IPS DF 4.7 (cell line): Measurements from ENCODE around the gene TRIM56.
"Not testable (repeated sequence)": the region's sequence is repeated elsewhere in the genome, so short reads cannot be mapped to it uniquely, and the experiment has no call there.

Experiments
- DNase-seq: peaks from one replicate; pipeline ENCODE4 v3.0.0-alpha.2; 2013; ENCODE audit warnings: low spot score; ENCODE audit errors: extremely low read depth

TRIM56 gene

GRCh38 chr7:101088858-101089529, 3.7 kb downstream of the TRIM56 start:
- no peak for DNase-seq

- no peak for DNase-seq
Observed at GRCh38 chr7:101089876-101090275, 4.6 kb downstream of the TRIM56 start.

GRCh38 chr7:101092266-101092905, 7.1 kb downstream of the TRIM56 start:
- DNase-seq, result not testable (repeated sequence)

DNA sequence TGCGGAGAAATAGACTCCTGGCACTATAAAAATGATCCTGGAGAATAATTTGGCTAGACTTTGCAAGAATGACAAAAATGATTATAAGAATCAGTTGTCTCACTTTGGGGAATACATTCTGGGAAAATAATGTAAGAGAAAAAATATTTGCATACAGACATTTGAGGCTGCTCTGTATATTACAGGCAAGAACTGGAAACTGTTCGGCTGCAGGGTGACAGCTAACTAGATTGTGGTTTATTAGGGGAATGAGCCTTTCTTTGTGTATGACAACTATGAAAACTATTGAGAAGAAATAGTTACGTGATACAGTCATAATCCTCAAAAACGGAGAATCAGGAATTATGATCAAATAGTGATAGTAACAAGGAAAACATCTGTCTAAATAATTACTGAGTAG, 8.6 kb downstream of the TRIM56 start:
- DNase-seq, result no peak

DNA sequence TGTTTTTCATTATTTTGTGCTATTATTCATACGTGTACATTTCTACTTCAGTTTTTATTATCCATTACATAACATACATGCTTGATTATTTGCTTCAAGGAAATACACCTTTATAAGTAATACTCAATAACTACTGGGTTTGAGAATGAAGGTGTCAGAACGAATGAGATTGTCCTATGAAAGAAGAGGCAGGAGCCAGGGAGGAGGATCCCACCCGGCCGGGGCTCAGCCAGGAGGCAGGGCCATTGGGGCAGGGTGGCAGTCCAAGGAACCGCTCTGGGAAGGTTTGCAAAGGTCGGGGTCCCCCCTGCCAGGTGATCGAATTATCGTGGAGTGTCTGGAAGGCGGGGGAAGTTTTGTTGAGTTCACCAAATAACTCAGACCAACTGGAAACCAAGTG, 9.1 kb downstream of the TRIM56 start:
- DNase-seq, result no peak

DNA sequence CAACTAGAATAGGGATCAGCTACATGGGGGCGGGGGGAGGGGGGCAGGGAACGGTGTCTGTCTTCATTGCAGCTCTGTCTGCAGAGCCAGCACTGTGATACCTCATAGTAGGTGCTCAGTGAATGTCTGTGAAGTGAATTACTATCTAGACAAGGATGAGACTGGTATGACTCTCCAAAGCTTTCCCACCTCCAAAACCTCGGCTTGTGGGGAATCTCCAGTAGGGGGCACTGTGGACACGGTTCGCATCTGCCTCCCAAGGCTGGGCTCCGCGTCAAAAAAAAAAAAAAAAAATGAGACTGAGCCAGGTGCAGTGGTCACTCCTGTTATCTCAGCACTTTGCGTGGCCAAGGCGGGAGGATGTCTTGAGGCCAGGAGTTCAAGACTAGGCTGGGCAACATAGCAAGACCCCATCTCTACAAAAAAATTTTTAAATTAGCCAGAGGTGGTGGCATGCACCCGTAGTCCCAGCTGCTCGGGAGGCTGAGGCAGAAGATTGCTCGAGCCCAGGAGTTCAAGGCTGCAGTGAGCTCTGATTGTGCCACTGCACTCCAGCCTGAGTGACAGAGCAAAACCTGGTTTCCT, 9.6 kb downstream of the TRIM56 start:
- DNase-seq, result no peak

DNA sequence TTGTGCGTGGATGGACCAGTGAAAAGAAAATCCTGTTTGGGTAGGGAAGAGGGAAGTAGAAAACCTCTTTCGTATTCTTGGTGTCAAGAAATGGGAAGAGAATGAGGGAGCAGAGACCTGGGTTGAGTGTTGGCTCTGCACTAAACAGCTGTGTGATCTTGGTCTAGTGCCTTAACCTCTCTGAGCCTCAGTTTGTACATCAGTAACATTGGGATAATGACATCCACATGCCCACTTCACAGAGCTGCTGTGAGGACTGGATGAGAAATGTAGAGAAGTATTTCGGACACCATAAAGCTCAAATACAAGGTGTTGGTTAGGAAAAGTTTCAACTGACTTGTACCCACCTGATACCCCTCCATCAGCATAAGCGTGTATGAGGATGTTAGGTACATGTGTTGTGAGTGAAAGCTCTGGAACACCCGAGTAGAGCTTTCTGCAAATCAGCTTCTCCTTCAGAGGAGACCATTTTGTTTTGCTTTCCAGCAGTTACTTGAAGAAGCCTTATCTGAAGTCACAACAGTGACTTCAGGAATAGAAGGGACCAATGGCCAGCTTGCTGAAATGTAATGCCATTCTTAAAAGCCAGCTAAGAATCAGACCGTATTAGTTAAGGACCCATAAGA, 11.2 kb downstream of the TRIM56 start:
- no peak for DNase-seq

DNA sequence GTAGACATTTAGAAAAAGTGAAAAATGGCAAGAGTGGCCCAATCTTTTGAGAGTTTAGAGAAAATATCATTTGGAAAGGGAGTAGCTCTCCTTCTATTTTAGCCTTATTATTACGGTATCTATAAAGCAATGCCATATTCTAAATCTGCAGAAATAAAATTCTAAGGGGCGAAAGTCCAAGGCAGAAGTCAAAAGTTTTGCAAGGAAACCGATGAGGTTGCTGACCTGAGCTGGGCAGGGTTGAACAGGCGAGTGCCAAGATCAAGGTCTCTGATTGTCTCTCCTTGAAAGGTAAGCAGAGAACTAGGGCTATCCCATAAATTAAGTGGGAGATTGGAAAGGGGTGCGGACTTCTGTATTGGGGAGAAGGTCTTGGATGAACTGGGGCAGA, 11.7 kb downstream of the TRIM56 start:
- DNase-seq, result no peak

DNA sequence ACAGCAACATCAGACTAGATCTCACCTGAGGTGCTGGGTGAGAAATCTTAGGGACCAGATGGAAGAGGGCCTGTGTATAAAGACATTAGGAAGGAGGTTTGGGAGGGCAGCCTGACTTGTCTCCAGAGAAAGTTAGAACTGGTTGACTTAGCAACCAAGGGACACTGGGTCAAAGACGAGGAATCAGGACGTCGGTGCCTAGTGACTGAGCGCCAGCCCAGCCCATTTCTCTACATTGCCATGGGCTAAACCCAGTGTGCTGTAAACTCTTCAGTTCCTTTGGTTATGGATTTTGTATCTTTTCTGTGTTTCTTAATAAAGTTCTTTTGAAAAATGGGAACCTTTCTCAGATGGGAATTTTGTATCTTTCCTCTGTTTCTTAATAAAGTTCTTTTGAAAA, 12.3 kb downstream of the TRIM56 start:
- DNase-seq, result no peak

DNA sequence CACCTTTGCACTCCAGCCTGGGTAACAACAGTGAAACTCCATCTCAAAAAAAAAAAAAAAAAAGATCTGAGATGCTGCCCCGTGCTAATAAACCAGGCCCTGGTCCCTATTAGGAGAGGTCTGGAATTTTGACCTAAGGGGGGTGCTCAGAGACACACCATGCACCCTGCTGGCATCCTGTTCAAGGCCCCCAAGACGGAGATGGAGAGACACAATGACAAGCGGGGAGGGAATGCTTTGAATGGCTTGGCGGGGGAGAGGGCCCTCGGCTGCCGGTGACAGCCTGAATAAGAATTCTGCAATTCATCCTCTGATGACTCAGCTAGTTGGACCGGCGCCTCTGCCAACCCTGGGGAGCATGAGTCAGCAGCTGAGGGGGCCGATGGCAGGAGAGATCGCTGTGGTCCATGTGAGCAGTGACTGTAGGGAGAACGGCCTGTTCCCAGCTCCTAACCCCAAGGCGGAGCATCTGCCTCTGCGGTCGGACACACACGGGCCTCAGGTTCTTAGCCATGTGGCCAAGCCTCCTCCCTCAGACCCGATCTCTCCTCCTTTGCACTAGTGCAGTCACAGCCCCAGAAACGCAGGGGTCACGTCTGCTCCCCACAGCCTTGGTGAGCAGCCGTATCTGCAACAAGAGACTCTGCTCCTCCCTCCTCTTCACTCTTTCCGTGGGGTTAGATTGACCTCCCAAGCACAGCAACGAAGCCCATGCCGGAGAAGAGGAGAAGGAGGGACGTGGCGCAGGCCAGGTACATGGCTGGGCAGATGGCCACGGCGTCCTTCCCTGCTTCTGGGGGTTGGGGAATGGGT, 14.9 kb downstream of the TRIM56 start:
- DNase-seq, result peak; percentile 76

GRCh38 chr7:101100858-101101847, 15.9 kb downstream of the TRIM56 start:
- no peak for DNase-seq

- no peak for DNase-seq
Observed at GRCh38 chr7:101102026-101102425, 16.7 kb downstream of the TRIM56 start.

GRCh38 chr7:101103701-101104100, 18.4 kb downstream of the TRIM56 start:
- not testable (repeated sequence) for DNase-seq

DNA sequence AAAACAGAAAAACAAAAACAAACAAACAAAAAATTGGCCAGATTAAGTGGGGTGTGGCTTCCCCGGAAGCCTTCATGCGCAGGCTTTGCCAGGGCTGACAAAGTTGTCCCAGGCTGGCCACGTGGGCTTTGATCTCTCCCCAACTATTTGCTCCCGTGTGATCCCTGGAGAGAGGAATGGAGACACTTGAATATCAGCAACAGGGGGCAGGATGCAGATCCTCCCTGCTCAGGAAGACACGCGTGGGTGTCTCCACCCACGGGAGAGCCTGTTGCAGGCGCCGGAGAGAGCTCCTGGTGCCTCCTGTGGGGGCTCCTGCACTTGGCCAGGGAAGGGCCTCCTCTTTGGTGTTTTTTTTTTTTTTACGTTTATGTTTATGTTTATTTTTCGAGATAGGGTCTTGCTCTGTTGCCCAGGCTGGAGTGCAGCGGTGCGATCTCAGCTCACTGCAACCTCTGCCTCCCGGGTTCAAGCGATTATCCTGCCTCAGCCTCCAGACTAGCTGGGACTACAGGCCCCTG, 19.0 kb downstream of the TRIM56 start:
- DNase-seq, result no peak

- no peak for DNase-seq
Observed at GRCh38 chr7:101104799-101105198, 19.5 kb downstream of the TRIM56 start.

DNA sequence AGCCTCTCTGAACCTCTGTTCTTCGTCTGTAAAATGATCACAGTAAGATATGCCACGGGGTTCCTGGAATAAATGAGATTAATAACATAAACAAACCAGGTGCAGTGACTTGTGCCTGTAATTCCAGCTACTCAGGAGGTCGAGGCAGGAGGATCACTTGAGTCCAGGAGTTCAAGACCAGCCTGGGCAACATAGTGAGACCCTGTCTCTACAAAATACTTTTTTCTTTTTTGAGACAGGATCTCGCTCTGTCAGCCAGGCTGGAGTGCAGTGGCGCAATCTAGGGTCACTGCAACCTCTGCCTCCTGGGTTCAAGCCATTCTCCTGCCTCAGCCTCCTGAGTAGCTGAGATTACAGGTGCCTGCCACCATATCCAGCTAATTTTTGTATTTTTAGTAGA, 20.0 kb downstream of the TRIM56 start:
- DNase-seq, result not testable (repeated sequence)

GRCh38 chr7:101106386-101106785, 21.1 kb downstream of the TRIM56 start:
- no peak for DNase-seq

DNA sequence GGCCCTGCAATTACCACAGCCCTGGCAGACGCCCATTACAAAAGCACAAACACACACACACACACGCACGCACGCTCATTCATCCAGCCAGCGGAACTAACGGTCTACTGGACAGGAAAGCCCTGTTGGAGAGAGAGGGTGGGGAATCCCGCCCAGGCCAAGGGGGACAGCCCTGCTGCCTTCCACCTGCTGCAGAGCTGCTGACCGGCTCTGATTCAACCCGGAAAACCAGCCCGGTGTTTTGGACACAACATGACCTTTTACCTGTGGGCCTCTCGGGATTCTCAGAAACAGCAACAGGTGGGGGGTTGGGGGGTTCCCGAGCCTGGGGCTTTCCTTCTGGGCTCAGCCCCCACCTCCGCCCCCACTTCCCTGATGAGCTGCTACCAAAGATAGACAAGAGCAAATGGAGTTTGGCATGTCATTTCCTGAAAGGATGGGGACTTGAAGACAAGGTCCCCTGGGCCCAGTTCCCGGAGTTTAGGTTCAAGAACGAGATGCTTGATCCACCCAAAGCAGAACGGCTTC, 23.1 kb downstream of the TRIM56 start:
- DNase-seq, result no peak

DNA sequence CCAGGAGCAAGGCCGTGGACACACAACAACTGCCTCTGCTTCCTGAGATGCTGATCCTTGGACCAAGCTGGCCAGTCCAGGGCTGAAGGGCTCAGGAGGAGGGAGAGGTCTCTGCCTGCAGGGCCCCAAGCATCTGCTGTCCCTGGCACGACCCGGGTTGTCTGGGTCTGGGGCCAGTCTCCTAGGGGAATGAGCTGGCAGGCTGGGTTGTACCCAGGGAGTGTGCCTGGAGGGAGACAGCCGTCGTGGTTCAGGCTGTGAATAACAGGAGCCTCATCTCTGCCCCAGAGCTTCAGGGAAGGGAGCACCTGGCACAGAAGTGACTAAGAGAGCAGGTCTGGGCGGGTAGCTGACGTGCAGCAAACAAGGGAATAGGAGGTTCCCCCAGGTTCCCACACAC, 23.7 kb downstream of the TRIM56 start:
- DNase-seq, result no peak

- DNase-seq, result no peak
Observed at GRCh38 chr7:101109368-101109767, 24.1 kb downstream of the TRIM56 start.
